MM.1S (cell line): ENCODE results near the gene IFITM1.

Source experiments
- CTCF ChIP-seq: fragments of 300-600 bp; sonication (generic); IDR thresholded peaks from 2 replicates; pipeline ENCODE4 v1.5.1; 2016; ENCODE audit warnings: antibody characterized with exemption, low read length, mixed read lengths
- EZH2 ChIP-seq: fragments of 300-600 bp; sonication (generic); optimal IDR thresholded peaks from 2 replicates; pipeline ENCODE3; 2017; ENCODE audit warnings: low read depth, mild to moderate bottlenecking, antibody characterized with exemption, low read length, mixed read lengths
- EZH2phosphoT487 ChIP-seq: fragments of 300-600 bp; sonication (generic); IDR thresholded peaks from 2 replicates; pipeline ENCODE4 v1.6.1; 2018; ENCODE audit warnings: antibody characterized with exemption, low read length

GRCh38 chr11:313787-314553 is at the start of gene IFITM1:
- TF ChIP-seq EZH2: no peak
- TF ChIP-seq CTCF: no peak
- no peak for TF ChIP-seq EZH2phosphoT487
